Measurements from ENCODE around the gene MESD. TPM values are rescaled to one million over a fixed set of nuclear protein-coding genes. Genes with fewer than 3 reads are reported as not detected.
A peak's percentile ranks its signal among the peaks of the same experiment; 100 is the strongest.
"Not testable (repeated sequence)": the region's sequence is repeated elsewhere in the genome, so short reads cannot be mapped to it uniquely, and the experiment has no call there.

MESD gene
- total RNA-seq, 1 donor from 2014 or later: 13.4 TPM

- no peak for DNase-seq (ENCODE audit: low read depth in 2 of 2)
Measured at GRCh38 chr15:80966431-80967197, 23.0 kb downstream of the MESD start.

DNA sequence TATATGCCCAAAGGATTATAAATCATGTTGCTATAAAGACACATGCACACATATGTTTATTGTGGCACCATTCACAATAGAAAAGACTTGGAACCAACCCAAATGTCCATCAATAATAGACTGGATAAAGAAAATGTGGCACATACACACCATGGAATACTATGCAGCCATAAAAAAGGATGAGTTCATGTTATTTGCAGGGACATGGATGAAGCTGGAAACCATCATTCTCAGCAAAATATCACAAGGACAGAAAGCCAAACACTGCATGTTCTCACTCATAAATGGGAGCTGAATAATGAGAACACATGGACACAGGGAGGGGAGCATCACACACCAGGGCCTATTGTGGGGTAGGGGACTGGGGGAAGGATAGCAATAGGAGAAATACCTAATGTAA, 24.2 kb downstream of the MESD start:
- DNase-seq (ENCODE audit: low read depth in 2 of 2): not testable (repeated sequence)

DNA sequence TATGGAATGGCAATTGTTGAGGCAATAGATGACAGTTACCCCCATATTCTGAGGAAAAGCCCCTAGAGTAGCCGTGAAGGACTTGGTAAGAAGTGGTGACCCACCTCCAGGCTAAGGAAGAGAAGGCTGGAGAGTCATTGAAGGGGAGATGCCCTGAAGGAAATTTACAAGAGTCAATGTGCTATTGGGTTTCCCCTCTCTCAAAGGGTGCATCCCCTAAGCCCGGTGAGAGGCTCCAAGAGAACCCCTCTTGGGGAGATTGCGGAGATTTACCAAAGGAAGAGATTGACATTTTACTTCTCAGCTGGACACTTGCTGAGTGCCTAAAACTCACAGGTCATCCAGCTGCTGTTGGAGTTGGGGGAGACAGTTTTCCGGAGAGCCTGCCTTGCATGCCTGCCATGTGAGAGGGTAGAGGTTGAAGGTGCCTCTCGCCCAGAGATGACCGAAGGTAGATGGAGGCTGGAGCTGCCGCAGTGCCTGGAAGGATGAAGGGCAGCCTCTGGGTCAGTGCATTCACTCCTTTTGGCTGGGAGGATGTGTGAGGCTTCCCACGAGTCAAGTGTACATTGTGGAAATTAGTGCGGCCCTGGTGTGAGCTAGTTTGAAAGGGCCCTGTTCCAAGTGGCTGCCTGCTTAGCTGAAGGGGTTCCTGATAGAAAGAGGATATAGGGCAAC, 30.7 kb downstream of the MESD start:
- no peak for DNase-seq (ENCODE audit: low read depth in 2 of 2)

GRCh38 chr15:80957976-80958375, 31.6 kb downstream of the MESD start:
- no peak for DNase-seq (ENCODE audit: low read depth in 2 of 2)

DNA sequence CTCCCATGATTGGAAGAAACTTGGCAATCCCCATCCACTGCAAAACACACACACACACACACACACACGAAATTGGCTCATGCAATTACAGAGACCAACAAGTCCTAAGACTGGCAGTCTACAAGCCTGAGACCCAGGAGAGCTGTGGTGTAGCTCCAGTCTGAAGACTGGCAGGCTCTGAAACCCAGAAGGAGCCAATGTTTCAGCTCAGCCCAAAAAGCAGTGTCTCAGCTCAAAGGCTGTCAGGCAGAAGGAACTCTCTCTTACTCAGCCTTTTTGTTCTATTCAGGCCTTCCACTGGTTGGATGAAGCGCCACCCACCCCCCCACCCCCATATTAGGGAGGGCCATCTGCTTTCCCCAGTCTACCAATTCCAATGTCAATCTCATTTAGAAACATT, 32.1 kb downstream of the MESD start:
- DNase-seq (ENCODE audit: low read depth in 2 of 2): no peak

DNA sequence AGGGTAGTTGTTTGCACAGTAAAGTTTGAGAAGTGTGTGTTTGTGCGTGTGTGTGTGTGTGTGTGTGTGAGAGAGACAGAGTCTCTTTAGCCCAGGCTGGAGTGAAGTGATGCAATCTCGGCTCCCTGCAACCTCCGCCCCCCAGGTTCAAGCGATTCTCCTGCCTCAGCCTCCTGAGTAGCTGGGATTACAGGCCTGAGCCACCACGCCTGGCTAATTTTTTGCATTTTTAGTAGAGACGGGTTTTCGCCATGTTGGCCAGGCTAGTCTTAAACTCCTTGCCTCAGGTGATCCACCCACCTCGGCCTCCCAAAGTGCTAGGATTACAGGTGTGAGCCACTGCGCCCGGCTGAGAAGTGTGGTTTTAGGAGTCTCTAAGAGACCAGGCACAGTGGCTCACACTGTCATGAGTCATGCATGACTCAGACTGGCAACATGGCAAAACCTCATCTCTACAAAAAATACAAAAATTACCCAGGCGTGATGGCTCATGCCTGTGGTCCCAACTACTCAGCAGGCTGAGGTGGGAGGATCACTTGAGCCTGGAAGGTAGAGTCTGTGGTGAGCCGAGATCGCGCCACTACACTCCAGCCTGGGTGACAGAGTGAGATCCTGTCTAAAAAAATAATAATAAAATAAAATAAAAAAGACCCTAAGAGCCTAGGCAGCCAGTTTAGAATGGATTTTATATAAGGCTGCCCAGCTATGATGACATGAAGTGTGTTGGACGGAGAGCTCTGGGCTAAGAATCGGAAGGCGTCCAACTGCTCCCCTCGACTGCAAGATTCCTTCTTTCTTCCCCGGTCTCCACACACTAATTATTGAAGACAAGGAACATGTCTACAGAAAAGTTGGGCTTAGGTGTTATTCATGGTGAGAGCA, 33.8 kb downstream of the MESD start:
- DNase-seq (ENCODE audit: low read depth in 2 of 2): peak in 1 of 2 donors; percentile 63

DNA sequence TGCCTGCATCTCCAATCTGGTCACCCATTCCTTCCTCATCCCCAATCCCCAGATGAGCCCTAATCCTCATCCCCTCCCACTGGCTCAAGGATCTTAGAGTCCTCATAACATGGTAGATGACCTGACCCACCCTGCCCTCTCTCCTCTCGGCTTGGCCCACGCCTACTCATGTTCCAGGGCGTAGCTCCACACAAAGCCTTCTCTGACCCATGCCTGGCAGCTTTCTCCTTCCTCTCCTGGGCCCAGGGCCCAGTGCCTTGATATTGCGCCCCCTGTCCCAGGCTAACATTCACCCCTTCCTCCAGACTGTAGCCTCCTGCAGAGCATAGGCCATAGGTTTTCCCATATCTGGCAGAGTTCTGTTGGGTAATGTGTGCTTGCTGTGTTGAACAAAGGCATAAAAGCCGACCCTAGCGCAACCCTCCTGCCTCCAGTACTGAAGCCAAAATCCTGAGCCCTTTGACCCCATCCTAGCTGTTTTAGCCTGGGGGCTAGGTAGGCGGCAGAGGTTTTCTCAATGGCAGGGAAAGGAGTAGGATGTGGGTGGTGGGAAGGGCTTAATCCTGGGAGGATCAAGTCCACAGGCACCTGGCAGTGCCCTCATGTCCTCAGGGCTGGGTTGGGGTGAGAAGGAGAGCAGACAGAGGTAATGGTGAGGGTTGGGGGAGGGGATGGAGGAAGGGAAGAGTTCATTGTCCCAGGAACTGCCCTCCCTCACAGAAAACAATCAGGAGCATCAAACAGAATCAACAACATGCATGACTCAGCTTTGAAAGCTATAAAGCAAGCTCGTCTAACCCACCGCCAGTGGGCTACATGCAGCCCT, 35.5 kb downstream of the MESD start:
- DNase-seq (ENCODE audit: low read depth in 2 of 2): no peak

GRCh38 chr15:80953001-80953952, 36.3 kb downstream of the MESD start:
- no peak for DNase-seq (ENCODE audit: low read depth in 2 of 2)

DNA sequence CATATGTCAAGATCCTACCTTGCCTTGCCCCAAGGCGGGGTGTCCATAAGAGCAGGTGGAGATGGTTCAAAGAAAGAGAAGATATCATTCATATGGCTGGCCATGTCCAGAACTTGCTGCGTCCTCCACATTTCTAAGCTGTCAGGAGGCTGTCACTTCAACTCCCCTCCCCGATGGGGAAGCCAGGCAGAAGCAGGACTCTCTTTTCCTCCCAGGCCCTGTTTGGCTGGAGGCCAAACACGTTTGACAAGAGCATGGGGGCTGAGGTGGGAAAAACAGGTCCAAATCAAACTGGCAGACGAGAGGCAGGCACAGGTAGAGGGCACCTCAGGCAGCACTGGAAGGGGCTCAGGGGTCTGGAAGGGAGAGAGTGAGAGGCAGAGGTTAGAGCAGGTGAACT, 37.7 kb downstream of the MESD start:
- no peak for DNase-seq (ENCODE audit: low read depth in 2 of 2)

GRCh38 chr15:80950291-80951078, 39.1 kb downstream of the MESD start:
- no peak for DNase-seq (ENCODE audit: low read depth in 2 of 2)

- no peak for DNase-seq (ENCODE audit: low read depth in 2 of 2)
Measured at GRCh38 chr15:80949756-80950155, 39.9 kb downstream of the MESD start.

GRCh38 chr15:80948651-80949292, 40.8 kb downstream of the MESD start:
- DNase-seq (ENCODE audit: low read depth in 2 of 2): no peak

DNA sequence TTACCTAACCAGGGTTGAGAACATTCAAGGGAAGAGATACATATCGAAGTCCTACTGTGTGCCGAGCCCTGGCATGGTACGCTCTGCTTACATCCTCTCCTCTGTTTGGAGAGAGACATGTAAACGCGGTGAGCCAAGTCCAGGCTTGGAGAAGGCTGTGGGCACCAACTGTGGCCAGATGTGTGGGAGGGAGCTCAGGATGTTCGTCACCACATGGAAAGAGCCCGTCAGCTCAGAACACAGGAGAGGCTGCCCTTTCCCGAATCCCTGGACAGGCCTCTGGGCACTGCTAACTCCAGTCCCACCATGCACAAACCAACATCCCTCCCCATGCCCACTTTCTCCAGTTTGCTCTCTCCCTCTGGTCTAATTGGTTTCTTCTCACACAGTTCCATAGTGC, 43.0 kb downstream of the MESD start:
- DNase-seq (ENCODE audit: low read depth in 2 of 2): no peak

DNA sequence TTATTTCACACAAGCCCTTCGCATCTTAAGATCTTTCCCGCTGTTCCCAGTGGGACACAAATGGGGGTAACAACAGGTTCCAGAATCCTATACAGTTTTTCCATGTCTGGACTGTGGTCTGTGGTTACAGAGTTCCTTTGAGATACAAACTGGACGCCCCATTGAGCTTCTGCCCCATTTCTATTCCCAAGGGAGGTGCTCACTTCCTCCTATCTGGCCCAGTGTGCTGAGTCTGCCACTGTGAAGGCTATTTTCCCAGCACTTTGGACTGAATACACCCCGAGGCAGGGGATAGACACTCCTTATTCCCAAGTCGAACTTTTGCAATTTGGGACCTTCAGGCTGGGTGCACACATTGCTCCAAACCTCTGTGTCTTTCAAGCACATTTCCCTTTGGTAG, 44.0 kb downstream of the MESD start:
- no peak for DNase-seq (ENCODE audit: low read depth in 2 of 2)

- no peak for DNase-seq (ENCODE audit: low read depth in 2 of 2)
Measured at GRCh38 chr15:80944818-80945217, 44.8 kb downstream of the MESD start.

- no peak for DNase-seq (ENCODE audit: low read depth in 2 of 2)
Measured at GRCh38 chr15:80942746-80943565, 46.7 kb downstream of the MESD start.

DNA sequence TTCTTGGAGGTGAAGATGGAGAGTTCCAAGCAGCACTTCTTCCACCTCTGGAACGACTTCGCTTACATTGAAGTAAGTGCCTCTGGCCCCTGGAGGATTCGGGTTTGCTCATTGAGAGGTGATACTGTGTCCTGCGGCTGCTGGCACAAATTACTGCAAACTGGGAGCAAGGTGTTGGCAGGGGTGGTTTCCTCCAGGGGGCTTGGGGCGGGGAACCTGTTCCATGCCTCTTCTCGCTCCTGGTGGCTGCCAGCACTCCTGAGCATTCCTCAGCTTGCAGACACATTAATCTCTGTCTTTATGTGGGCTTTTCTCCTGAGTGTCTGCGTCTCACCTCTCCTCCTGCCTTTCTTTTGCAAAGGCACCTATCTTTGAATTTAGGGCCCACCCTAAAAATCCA, 47.4 kb downstream of the MESD start:
- DNase-seq (ENCODE audit: low read depth in 2 of 2): no peak

DNA sequence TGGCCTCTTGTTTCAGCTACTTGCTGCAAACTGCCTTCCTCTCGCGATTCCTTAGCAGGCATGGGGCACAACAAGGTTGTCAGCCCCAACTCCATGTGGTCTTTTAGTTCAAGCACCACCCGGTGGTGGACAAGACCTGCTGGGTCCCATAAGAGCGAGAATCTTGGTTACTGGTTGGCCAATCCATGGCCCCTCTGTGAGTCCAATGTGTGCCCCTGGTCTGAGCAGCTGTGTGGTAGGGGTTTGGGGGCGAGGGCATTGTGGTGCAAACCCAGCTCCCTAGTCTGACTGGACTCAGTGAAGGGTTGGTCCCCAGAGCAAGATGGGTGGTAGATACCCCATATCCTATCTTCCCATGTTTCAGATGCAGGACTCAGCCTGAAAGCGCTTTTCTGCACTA, 48.8 kb downstream of the MESD start:
- no peak for DNase-seq (ENCODE audit: low read depth in 2 of 2)

Data from dermis microvascular lymphatic vessel endothelial cell (primary cell).